ENCODE data around the gene FBN1.

FBN1 gene

GRCh38 chr15:48556159-48556897 is 89.2 kb downstream of the FBN1 start:
- DNase-seq (ENCODE audit: low read depth in 2 of 3, low spot score in 1 of 3): no peak

GRCh38 chr15:48555241-48555881 is 90.1 kb downstream of the FBN1 start:
- DNase-seq (ENCODE audit: low read depth in 2 of 3, low spot score in 1 of 3): no peak

- DNase-seq (ENCODE audit: low read depth in 2 of 3, low spot score in 1 of 3): no peak
These were observed 91.4 kb downstream of the FBN1 start for GRCh38 chr15:48554112-48554511.

- no peak for DNase-seq (ENCODE audit: low read depth in 2 of 3, low spot score in 1 of 3)
These were observed 92.0 kb downstream of the FBN1 start for GRCh38 chr15:48553559-48553958.

- DNase-seq (ENCODE audit: low read depth in 2 of 3, low spot score in 1 of 3): no peak
These were observed 94.5 kb downstream of the FBN1 start for GRCh38 chr15:48550822-48551525.

GRCh38 chr15:48548455-48548854 is 97.1 kb downstream of the FBN1 start:
- no peak for DNase-seq (ENCODE audit: low read depth in 2 of 3, low spot score in 1 of 3)

- no peak for DNase-seq (ENCODE audit: low read depth in 2 of 3, low spot score in 1 of 3)
These were observed 98.2 kb downstream of the FBN1 start for GRCh38 chr15:48547286-48547685.

- DNase-seq (ENCODE audit: low read depth in 2 of 3, low spot score in 1 of 3): no peak
These were observed 99.2 kb downstream of the FBN1 start for GRCh38 chr15:48546296-48546695.

GRCh38 chr15:48544778-48545177 is 100.7 kb downstream of the FBN1 start:
- DNase-seq (ENCODE audit: low read depth in 2 of 3, low spot score in 1 of 3): no peak

GRCh38 chr15:48541341-48542278 is 103.9 kb downstream of the FBN1 start:
- DNase-seq (ENCODE audit: low read depth in 2 of 3, low spot score in 1 of 3): no peak

- DNase-seq (ENCODE audit: low read depth in 2 of 3, low spot score in 1 of 3): no peak
These were observed 104.8 kb downstream of the FBN1 start for GRCh38 chr15:48540756-48541155.

GRCh38 chr15:48538941-48539340 is 106.6 kb downstream of the FBN1 start:
- no peak for DNase-seq (ENCODE audit: low read depth in 2 of 3, low spot score in 1 of 3)

GRCh38 chr15:48537271-48538113 is 108.0 kb downstream of the FBN1 start:
- DNase-seq (ENCODE audit: low read depth in 2 of 3, low spot score in 1 of 3): no peak

GRCh38 chr15:48536681-48537091 is 108.8 kb downstream of the FBN1 start:
- no peak for DNase-seq (ENCODE audit: low read depth in 2 of 3, low spot score in 1 of 3)

- DNase-seq (ENCODE audit: low read depth in 2 of 3, low spot score in 1 of 3): no peak
These were observed 111.5 kb downstream of the FBN1 start for GRCh38 chr15:48533982-48534381.

GRCh38 chr15:48532946-48533345 is 112.6 kb downstream of the FBN1 start:
- no peak for DNase-seq (ENCODE audit: low read depth in 2 of 3, low spot score in 1 of 3)

- DNase-seq (ENCODE audit: low read depth in 2 of 3, low spot score in 1 of 3): no peak
These were observed 115.0 kb downstream of the FBN1 start for GRCh38 chr15:48530528-48530927.

- DNase-seq (ENCODE audit: low read depth in 2 of 3, low spot score in 1 of 3): no peak
These were observed 116.6 kb downstream of the FBN1 start for GRCh38 chr15:48528921-48529320.

GRCh38 chr15:48527517-48527916 is 118.0 kb downstream of the FBN1 start:
- DNase-seq (ENCODE audit: low read depth in 2 of 3, low spot score in 1 of 3): no peak

GRCh38 chr15:48522911-48523310 is 122.6 kb downstream of the FBN1 start:
- no peak for DNase-seq (ENCODE audit: low read depth in 2 of 3, low spot score in 1 of 3)

All from stimulated activated CD4-positive, alpha-beta T cell treated with anti-CD3 and anti-CD28 coated beads, Interleukin-12 subunit alpha, Interleukin-12 subunit beta, amount 100 ng/mL, for 48 hours (primary cell).